GM10266 (cell line): ENCODE data around the gene SLC2A9.

Source experiments
- DNase-seq: peaks from one replicate; pipeline ENCODE4 v3.0.0; 2012; ENCODE audit errors: extremely low spot score
- TF ChIP-seq, protein P1 (sequence below): IDR thresholded peaks from 2 replicates; pipeline ENCODE4 v1.5.1; 2012; ENCODE audit warnings: mild to moderate bottlenecking, low read depth; ENCODE audit not compliant: control insufficient read depth, insufficient read depth; ENCODE audit errors: missing control alignments

Gene SLC2A9

DNA sequence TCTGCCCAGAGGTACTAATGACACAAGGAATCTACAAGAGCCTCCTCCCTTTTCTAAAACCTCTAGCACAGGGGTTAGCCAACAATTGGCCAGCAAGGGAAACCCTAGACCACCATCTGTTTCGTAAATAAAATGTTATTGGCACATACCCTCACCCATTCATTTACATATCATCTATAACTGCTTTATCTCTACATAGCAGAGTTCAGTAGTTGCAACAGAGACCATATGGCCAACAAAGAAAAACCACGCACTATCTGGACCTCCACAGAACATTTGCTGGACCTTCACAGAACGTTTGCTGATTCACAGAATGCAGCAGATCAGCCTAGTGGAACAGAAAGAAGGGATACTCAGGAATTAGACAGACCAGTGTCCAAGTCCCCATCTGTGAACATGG lies 9.4 kb downstream of the SLC2A9 start:
- TF ChIP-seq, protein P1, sequence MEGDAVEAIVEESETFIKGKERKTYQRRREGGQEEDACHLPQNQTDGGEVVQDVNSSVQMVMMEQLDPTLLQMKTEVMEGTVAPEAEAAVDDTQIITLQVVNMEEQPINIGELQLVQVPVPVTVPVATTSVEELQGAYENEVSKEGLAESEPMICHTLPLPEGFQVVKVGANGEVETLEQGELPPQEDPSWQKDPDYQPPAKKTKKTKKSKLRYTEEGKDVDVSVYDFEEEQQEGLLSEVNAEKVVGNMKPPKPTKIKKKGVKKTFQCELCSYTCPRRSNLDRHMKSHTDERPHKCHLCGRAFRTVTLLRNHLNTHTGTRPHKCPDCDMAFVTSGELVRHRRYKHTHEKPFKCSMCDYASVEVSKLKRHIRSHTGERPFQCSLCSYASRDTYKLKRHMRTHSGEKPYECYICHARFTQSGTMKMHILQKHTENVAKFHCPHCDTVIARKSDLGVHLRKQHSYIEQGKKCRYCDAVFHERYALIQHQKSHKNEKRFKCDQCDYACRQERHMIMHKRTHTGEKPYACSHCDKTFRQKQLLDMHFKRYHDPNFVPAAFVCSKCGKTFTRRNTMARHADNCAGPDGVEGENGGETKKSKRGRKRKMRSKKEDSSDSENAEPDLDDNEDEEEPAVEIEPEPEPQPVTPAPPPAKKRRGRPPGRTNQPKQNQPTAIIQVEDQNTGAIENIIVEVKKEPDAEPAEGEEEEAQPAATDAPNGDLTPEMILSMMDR, result no peak
- no peak for DNase-seq

DNA sequence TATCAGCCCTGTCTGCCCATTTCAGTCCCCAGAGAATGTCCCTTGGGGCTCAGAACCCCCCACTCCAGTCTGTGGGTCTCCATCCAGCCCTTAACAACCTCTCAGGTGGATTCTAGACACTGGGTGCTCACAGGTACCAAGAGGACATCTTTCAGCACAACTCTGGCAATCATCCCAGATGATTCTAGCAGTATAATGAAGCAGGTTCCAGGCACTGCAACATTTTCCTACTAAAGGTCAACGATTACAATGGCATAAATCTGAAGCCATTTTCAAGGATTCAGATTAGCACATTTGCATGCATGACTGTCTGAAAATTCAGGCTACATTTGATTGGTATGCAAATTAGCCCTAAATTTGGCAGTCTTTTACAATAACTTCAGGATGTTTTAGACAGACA lies 10.0 kb downstream of the SLC2A9 start:
- TF ChIP-seq, protein P1, result no peak
- no peak for DNase-seq

DNA sequence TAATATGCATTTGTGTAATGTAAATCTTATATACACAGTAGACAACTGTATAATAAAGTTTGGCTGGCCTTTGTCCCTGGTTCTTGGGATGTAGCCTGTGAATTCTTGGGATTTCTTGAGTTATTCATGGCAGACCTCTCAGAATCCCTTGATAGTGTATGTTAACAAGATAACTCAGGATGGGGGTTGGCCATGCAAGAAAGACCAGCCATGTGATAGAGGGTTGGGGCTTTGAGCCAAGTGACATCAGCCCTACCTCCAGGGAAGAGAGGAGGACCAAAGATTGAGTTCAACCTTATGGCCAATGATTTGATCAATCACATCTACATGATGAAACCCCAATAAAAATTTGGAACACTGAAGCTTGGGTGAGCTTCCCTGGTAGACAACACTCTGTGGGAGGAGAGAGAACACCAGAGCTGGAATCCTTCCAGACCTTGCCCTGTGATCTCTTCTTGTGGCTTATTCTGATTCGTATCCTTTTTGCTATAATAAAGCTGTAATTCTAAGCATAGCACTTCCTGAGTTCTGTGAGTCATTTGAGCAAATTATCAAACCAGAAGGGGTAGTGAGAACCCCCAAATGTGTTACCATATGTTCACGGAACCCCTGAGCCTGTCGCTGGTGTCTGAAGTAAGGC lies 11.3 kb downstream of the SLC2A9 start:
- TF ChIP-seq, protein P1, result no peak
- DNase-seq, result no peak

DNA sequence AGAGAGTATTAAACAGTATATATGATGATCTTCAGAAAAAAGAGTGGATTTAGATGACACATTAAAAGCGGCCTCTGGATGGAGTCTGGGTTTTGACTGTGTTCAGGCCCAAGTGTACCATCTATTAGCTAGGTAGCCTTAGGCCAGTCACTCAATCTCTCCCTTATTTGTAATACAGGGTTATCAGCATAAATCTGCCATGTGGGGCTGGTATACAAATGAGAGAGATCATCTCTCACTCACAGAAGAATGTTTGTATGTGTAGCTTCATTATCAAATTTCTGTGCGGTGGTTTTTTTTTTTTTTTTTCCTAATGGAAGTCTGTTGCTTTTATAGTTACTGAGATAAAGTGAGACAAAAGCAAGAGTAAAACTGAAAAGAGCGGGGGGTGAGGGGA lies 12.7 kb downstream of the SLC2A9 start:
- TF ChIP-seq, protein P1, result no peak
- DNase-seq, result no peak

DNA sequence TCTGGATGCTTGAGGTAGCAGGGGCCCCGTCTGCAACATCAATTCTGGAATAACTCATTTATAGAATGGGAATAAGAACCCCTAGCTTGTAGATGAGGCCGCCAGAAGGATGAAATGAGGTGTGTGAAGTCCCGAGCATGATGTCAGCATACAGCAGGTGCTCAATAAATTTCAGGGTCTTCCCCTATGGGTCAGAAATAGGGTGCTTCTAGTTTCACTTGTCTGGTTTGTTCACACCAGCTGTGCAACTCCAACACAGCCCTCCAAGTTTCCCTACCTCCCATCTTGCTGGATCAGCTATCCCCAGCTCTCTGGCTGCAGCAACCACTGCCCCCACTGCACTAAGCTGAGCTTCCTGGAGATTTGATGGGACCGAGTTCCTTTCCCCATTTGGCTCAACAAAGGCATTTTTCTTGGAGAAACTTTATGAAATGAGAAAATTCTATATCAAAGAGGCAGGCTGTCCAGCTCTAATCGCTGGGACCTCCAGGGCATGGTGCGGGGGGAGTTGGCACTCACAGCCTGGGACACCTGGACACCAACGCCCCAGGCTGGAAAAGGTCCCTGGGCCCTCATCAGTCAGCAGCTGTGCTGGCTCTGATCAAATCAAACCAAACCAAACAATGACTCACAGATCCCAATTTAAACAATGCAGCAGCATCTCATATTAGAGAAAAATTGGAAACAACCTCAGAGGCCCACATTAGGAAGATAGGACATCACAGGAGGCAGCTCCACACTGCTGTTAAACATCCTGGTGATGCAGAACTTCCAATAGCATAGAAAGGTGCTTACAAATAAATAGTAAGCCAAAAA lies 13.3 kb downstream of the SLC2A9 start:
- TF ChIP-seq, protein P1, result no peak
- no peak for DNase-seq

DNA sequence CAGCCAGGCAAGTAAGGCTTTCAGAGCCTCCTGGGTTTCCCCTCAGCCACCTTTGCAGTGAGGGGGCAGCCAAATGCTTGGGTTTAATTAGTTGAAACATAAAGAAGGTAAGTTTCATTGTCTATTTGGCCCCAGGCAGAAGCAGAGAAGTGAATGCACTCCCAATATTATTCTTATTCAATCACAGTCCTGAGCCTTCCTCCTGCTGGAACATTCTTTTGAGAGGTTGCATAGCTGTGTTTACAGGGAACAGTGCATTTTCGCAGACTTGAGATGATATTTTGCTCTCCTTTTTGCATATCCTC lies 13.9 kb downstream of the SLC2A9 start:
- DNase-seq, result peak; percentile 58
- TF ChIP-seq, protein P1, result no peak
